ENCODE results near the gene PHACTR2.

GRCh38 chr6:143647732-143648131 lies 30.0 kb upstream of the PHACTR2 start:
- TF ChIP-seq POLR2A (IDR thresholded peaks at IDR 0.05; ENCODE audit: low read depth, low read length) = no peak
- no peak for TF ChIP-seq POLR2AphosphoS5 (IDR thresholded peaks at IDR 0.05; ENCODE audit: low read depth, low read length)
